ENCODE results near the gene INTS2.

GRCh38 chr17:61833536-61834193 is 94.1 kb downstream of the INTS2 start:
- TF ChIP-seq CTCF (IDR thresholded peaks at IDR 0.05) (no peak), POLR2A (IDR thresholded peaks at IDR 0.05) (no peak)

Measured in Peyer's patch (tissue), 4 donors.